Loucy (cell line): ENCODE data around the gene ABCC11.

Experiments used
- H2AFZ ChIP-seq: fragments of 200-600 bp; sonication (generic); 2 replicates; pipeline ENCODE4 v1.6.0; 2016; ENCODE audit warnings: antibody characterized with exemption, mild to moderate bottlenecking, low read length, moderate library complexity
- H3F3A ChIP-seq: fragments of 200-600 bp; 2 replicates; pipeline ENCODE4 v1.6.0; 2016; ENCODE audit warnings: antibody characterized with exemption, low read depth, mild to moderate bottlenecking
- H3K27me3 ChIP-seq: fragments of 200-600 bp; sonication (generic); 2 replicates; pipeline ENCODE4 v1.6.1; 2014; ENCODE audit warnings: low read length, mild to moderate bottlenecking; ENCODE audit not compliant: insufficient read depth, poor library complexity, severe bottlenecking
- H3K36me3 ChIP-seq: fragments of 200-600 bp; sonication (generic); 2 replicates; pipeline ENCODE4 v1.6.1; 2016; ENCODE audit warnings: low read length; ENCODE audit not compliant: insufficient read depth
- H3K4me1 ChIP-seq: fragments of 200-600 bp; sonication (generic); 2 replicates; pipeline ENCODE4 v1.5.1; 2014; ENCODE audit warnings: low read length, mild to moderate bottlenecking; ENCODE audit not compliant: insufficient read depth, poor library complexity, severe bottlenecking
- H3K4me2 ChIP-seq: fragments of 200-600 bp; sonication (generic); 2 replicates; pipeline ENCODE4 v1.6.0; 2014; ENCODE audit warnings: antibody characterized with exemption, low read length, low read depth, mild to moderate bottlenecking; ENCODE audit not compliant: poor library complexity, severe bottlenecking
- H3K4me3 ChIP-seq: fragments of 200-600 bp; sonication (generic); 2 replicates; pipeline ENCODE4 v1.5.1; 2014; ENCODE audit warnings: low read length, mild to moderate bottlenecking, mixed read lengths; ENCODE audit not compliant: poor library complexity, severe bottlenecking
- H3K79me2 ChIP-seq: fragments of 200-600 bp; sonication (generic); 2 replicates; pipeline ENCODE4 v1.6.1; 2014; ENCODE audit warnings: low read length; ENCODE audit not compliant: insufficient read depth
- H3K9ac ChIP-seq: fragments of 200-600 bp; sonication (generic); 2 replicates; pipeline ENCODE4 v1.6.0; 2014; ENCODE audit warnings: mild to moderate bottlenecking, low read depth, low read length, moderate library complexity; ENCODE audit not compliant: poor library complexity, severe bottlenecking
- H3K9me2 ChIP-seq: fragments of 200-600 bp; sonication (generic); replicated peaks from 2 replicates; pipeline ENCODE4 v1.6.1; 2016; ENCODE audit warnings: low read depth, low read length, mixed read lengths
- H3K9me3 ChIP-seq: fragments of 200-600 bp; sonication (generic); 2 replicates; pipeline ENCODE4 v1.6.1; 2014; ENCODE audit warnings: mild to moderate bottlenecking, antibody characterized with exemption, low read length, low read depth; ENCODE audit not compliant: insufficient read depth
- H4K20me1 ChIP-seq: fragments of 200-600 bp; sonication (generic); 2 replicates; pipeline ENCODE4 v1.6.0; 2014; ENCODE audit warnings: antibody characterized with exemption, low read length, mild to moderate bottlenecking; ENCODE audit not compliant: insufficient read depth, poor library complexity, severe bottlenecking
- CTCF ChIP-seq: fragments of 200-600 bp; sonication (generic); conservative IDR thresholded peaks from 2 replicates; pipeline ENCODE4 v1.5.1; 2014; ENCODE audit warnings: mild to moderate bottlenecking, antibody characterized with exemption, low read length
- EZH2phosphoT487 ChIP-seq: fragments of 200-600 bp; IDR thresholded peaks from 2 replicates; pipeline ENCODE4 v1.6.1; 2018; ENCODE audit warnings: antibody characterized with exemption, mild to moderate bottlenecking, moderate library complexity, borderline replicate concordance

ABCC11 gene

GRCh38 chr16:48201515-48202201 is 45.7 kb downstream of the ABCC11 start:
- Histone ChIP-seq H3K79me2 (no peaks in the 10 kb centered on the region), H3K9me3 (no peaks in the 10 kb centered on the region), H3K9ac (no peak overlapping the region), H3K4me2 (no peak overlapping the region), H3F3A (no peaks in the 10 kb centered on the region), H3K36me3 (no peaks in the 10 kb centered on the region), H3K4me3 (no peak overlapping the region), H3K4me1 (no peaks in the 10 kb centered on the region), H2AFZ (no peak overlapping the region), H3K27me3 (no peaks in the 10 kb centered on the region), H4K20me1 (no peaks in the 10 kb centered on the region), H3K9me2 (no peaks in the 10 kb centered on the region)
- TF ChIP-seq EZH2phosphoT487 = no peak
- no peak for TF ChIP-seq CTCF

GRCh38 chr16:48197294-48197693 is 50.0 kb downstream of the ABCC11 start:
- Histone ChIP-seq H2AFZ (no peak overlapping the region), H3K4me3 (no peak overlapping the region)

GRCh38 chr16:48194828-48195556 is 52.3 kb downstream of the ABCC11 start:
- Histone ChIP-seq H3K4me3 (no peak overlapping the region), H3F3A (no peaks in the 10 kb centered on the region), H2AFZ (no peak overlapping the region), H3K36me3 (no peaks in the 10 kb centered on the region), H3K9ac (no peak overlapping the region), H3K9me3 (no peaks in the 10 kb centered on the region), H3K79me2 (no peaks in the 10 kb centered on the region), H3K27me3 (no peaks in the 10 kb centered on the region), H3K9me2 (no peaks in the 10 kb centered on the region), H4K20me1 (no peaks in the 10 kb centered on the region), H3K4me2 (no peak overlapping the region), H3K4me1 (no peaks in the 10 kb centered on the region)
- TF ChIP-seq CTCF = no peak
- no peak for TF ChIP-seq EZH2phosphoT487

More at GRCh38 chr16:48197294-48197693, 50.0 kb downstream of the ABCC11 start:
- Histone ChIP-seq H3K4me2 (no peak overlapping the region), H3K9me2 (no peaks in the 10 kb centered on the region), H3K79me2 (no peaks in the 10 kb centered on the region), H3F3A (no peaks in the 10 kb centered on the region), H4K20me1 (no peaks in the 10 kb centered on the region), H3K9me3 (no peaks in the 10 kb centered on the region), H3K36me3 (no peaks in the 10 kb centered on the region), H3K4me1 (no peaks in the 10 kb centered on the region), H3K9ac (no peak overlapping the region), H3K27me3 (no peaks in the 10 kb centered on the region)
- TF ChIP-seq EZH2phosphoT487 (no peak), CTCF (no peak)
